K562 (cell line): ENCODE results near the gene BBLN. TPM values are rescaled to one million over a fixed set of nuclear protein-coding genes. Genes with fewer than 3 reads are reported as not detected.
A peak's percentile ranks its signal among the peaks of the same experiment; 100 is the strongest.

Source experiments
- ATF7 ChIP-seq: fragments of 450-650 bp; IDR thresholded peaks from 2 replicates; pipeline ENCODE4 v1.7.1; 2014; ENCODE audit warnings: mild to moderate bottlenecking, moderate library complexity
- IRF2 ChIP-seq: sonication (generic); formaldehyde crosslinking; IDR thresholded peaks from 2 replicates; pipeline ENCODE4 v1.8.1; 2022; ENCODE audit warnings: mild to moderate bottlenecking, missing genetic modification reagents
- MAFG ChIP-seq: fragments of 450-650 bp; conservative IDR thresholded peaks from 2 replicates; pipeline ENCODE4 v1.6.1; 2016; ENCODE audit warnings: missing genetic modification characterization, missing compliant biosample characterization
- MTA2 ChIP-seq: fragments of 450-650 bp; IDR thresholded peaks from 2 replicates; pipeline ENCODE4 v1.6.1; 2016; ENCODE audit warnings: low read depth
- NCOR1 ChIP-seq: fragments of 450-650 bp; IDR thresholded peaks from 2 replicates; pipeline ENCODE4 v1.6.1; 2016; ENCODE audit warnings: mild to moderate bottlenecking, moderate library complexity
- RCOR1 ChIP-seq, 2 experiments: IDR thresholded peaks; 2 replicates each; pipeline ENCODE4 v1.6.1; 2012; ENCODE audit warnings: low read depth in 2 of 2, low read length in 2 of 2, borderline replicate concordance in 1 of 2, improper control_type of control experiment in 1 of 2
- SMARCC2 ChIP-seq: fragments of 450-650 bp; IDR thresholded peaks from 2 replicates; pipeline ENCODE4 v1.6.1; 2017; ENCODE audit warnings: antibody characterized with exemption, moderate library complexity, mild to moderate bottlenecking, low read depth
- SMC3 ChIP-seq: conservative IDR thresholded peaks from 2 replicates; pipeline ENCODE4 v1.6.1; 2011; ENCODE audit warnings: low read depth, low read length, improper control_type of control experiment; ENCODE audit not compliant: insufficient read depth
- SP1 ChIP-seq: sonication (generic); formaldehyde crosslinking; IDR thresholded peaks from 2 replicates; pipeline ENCODE4 v1.8.1; 2022; ENCODE audit warnings: mild to moderate bottlenecking, missing genetic modification reagents
- SP2 ChIP-seq: IDR thresholded peaks from 2 replicates; pipeline ENCODE4 v1.6.1; 2011; ENCODE audit warnings: mild to moderate bottlenecking, low read depth, low read length, moderate library complexity; ENCODE audit not compliant: poor library complexity, severe bottlenecking; ENCODE audit errors: extremely low read depth
- WHSC1 ChIP-seq: IDR thresholded peaks from one replicate; pipeline ENCODE4 v1.6.1; 2012; ENCODE audit warnings: low read length, control low read depth, inconsistent platforms
- ZEB2 ChIP-seq: fragments of 450-650 bp; IDR thresholded peaks from 2 replicates; pipeline ENCODE4 v1.6.1; 2016
- ZNF445 ChIP-seq: fragments of 250-450 bp; sonication (Bioruptor Pico); IDR thresholded peaks from 2 replicates; pipeline ENCODE4 v1.4.0; 2020; ENCODE audit warnings: low read depth, mild to moderate bottlenecking, moderate library complexity
- polyA plus RNA-seq, 8 experiments: library from polyadenylated mRNA; depleted of rRNA in 4 of 8; stranded (reverse) in 5 of 8; unstranded in 3 of 8; fragments of >200 nt; fragmentation: Nextera tagmentation in 2 of 8; fragmentation: Illumina TruSeq in 1 of 8; extraction: Ambion mirVana in 2 of 8; extraction: Trizol in 1 of 8; gene quantifications; 2 replicates each; pipeline versions ENCODE4 v1.2.1 to v1.2.3, GENCODE V29; 2011 to 2014; ENCODE audit warnings: inconsistent platforms in 1 of 8, missing spikeins in 1 of 8
- total RNA-seq, 7 experiments: library from RNA; depleted of rRNA in 6 of 7; stranded (reverse); fragments of >200 nt in 6 of 7; fragmentation: Illumina TruSeq in 2 of 7; extraction: Trizol in 2 of 7; gene quantifications; 2 replicates each; pipeline versions ENCODE4 v1.2.1 to v1.2.3, GENCODE V29; 2011 to 2021; ENCODE audit warnings: low replicate concordance in 1 of 7
- TF ChIP-seq, protein P1 (sequence below), 2 experiments: fragments of 450-650 bp in 1 of 2; sonication (generic) in 1 of 2; formaldehyde crosslinking; conservative IDR thresholded peaks; 2 replicates each; pipeline versions ENCODE4 v1.4.0 to v1.8.1; 2020 to 2022; ENCODE audit warnings: mild to moderate bottlenecking in 1 of 2, missing genetic modification reagents in 1 of 2
- TF ChIP-seq, protein P2 (sequence below): fragments of 250-450 bp; sonication (Bioruptor Pico); IDR thresholded peaks from 2 replicates; pipeline ENCODE4 v1.5.0; 2022; ENCODE audit warnings: mild to moderate bottlenecking
- TF ChIP-seq, protein P3 (sequence below): fragments of 450-650 bp; conservative IDR thresholded peaks from 2 replicates; pipeline ENCODE4 v1.6.1; 2016; ENCODE audit warnings: missing genetic modification characterization, low read depth, mild to moderate bottlenecking, control low read depth, missing compliant biosample characterization
- TF ChIP-seq, protein P4 (sequence below): fragments of 250-450 bp; sonication (Bioruptor Pico); IDR thresholded peaks from 2 replicates; pipeline ENCODE4 v1.4.0; 2020
- TF ChIP-seq, protein P5 (sequence below), 2 experiments: fragments of 250-450 bp in 1 of 2; fragments of 450-650 bp in 1 of 2; sonication (Bioruptor Pico) in 1 of 2; IDR thresholded peaks; 2 replicates each; pipeline versions ENCODE4 v1.6.1 to v1.8.0; 2016 to 2021; ENCODE audit warnings: mild to moderate bottlenecking in 2 of 2, moderate library complexity in 2 of 2, missing compliant biosample characterization in 1 of 2, missing genetic modification characterization in 1 of 2
- TF ChIP-seq, protein P6 (sequence below): sonication (generic); formaldehyde crosslinking; IDR thresholded peaks from 2 replicates; pipeline ENCODE4 v1.8.0; 2022; ENCODE audit warnings: mild to moderate bottlenecking, missing genetic modification reagents

BBLN gene
- total and polyA plus RNA-seq, 9 of the 15 experiments (the other 6 are each of a cell fraction or from before 2014, with no cell fraction given) = 4.2 to 331 (median 87.1) TPM

DNA sequence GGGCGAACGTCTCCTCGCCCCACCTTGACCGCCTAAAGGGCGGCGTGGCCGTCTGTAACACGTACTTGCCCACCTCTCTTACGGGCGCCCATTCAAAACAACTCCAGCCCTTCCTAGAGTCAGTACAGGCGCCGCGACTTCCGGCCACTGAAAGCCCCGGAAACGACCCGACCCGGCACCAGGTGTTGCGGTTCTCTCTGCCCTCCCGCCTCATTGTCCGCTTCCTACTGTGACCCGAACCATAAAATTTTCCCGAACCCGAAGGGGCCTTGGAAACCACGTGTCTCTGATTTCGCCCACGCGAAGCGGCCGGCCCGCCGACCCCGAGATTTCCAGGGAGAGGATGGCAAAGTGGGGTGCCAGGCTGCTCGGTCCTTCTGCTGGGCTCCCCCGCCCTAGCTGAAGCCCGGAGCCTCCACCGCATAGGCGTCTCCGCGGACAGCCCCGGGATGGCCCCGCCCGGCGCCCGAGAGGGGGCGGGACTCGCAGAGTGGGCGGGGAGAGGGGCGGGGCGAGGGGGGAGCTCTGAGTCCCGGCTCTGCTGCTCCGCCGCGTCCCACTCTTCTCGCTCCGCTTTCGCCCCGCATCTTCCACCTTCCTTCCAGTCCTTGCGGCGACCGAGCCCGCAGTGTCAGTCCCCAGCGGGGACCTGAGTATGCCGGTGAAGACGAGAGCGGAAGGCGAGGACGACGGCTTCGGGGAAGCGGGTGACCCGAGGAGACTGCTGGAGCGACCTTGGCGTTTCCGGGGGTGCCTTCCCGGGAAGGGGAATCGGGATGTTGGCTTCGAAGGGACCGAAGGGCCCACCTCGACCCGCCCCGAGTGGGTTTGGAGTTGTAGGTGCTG is 31.9 kb upstream of the BBLN start (continued):
- TF ChIP-seq, protein P1, sequence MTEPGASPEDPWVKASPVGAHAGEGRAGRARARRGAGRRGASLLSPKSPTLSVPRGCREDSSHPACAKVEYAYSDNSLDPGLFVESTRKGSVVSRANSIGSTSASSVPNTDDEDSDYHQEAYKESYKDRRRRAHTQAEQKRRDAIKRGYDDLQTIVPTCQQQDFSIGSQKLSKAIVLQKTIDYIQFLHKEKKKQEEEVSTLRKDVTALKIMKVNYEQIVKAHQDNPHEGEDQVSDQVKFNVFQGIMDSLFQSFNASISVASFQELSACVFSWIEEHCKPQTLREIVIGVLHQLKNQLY (CRISPR knock-in tag; conservative IDR thresholded peaks at IDR 0.05) = no peak
- TF ChIP-seq ZNF445 (CRISPR knock-in tag) (no peak), SMARCC2 (no peak), ZEB2 (no peak), ATF7 (peak; percentile 34), SP2 (no peak), IRF2 (CRISPR knock-in tag) (no peak), NCOR1 (no peak), MAFG (no peak), RCOR1 (IDR thresholded peaks at IDR 0.05; ENCODE audit: borderline replicate concordance in 1 of 2, low read depth in 2 of 2, low read length in 2 of 2) (no peak), SP1 (CRISPR knock-in tag) (peak; percentile 74), WHSC1 (no peak), SMC3 (no peak), MTA2 (no peak)
- TF ChIP-seq, protein P2, sequence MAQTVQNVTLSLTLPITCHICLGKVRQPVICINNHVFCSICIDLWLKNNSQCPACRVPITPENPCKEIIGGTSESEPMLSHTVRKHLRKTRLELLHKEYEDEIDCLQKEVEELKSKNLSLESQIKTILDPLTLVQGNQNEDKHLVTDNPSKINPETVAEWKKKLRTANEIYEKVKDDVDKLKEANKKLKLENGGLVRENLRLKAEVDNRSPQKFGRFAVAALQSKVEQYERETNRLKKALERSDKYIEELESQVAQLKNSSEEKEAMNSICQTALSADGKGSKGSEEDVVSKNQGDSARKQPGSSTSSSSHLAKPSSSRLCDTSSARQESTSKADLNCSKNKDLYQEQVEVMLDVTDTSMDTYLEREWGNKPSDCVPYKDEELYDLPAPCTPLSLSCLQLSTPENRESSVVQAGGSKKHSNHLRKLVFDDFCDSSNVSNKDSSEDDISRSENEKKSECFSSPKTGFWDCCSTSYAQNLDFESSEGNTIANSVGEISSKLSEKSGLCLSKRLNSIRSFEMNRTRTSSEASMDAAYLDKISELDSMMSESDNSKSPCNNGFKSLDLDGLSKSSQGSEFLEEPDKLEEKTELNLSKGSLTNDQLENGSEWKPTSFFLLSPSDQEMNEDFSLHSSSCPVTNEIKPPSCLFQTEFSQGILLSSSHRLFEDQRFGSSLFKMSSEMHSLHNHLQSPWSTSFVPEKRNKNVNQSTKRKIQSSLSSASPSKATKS (CRISPR knock-in tag) = no peak
- TF ChIP-seq, protein P3, sequence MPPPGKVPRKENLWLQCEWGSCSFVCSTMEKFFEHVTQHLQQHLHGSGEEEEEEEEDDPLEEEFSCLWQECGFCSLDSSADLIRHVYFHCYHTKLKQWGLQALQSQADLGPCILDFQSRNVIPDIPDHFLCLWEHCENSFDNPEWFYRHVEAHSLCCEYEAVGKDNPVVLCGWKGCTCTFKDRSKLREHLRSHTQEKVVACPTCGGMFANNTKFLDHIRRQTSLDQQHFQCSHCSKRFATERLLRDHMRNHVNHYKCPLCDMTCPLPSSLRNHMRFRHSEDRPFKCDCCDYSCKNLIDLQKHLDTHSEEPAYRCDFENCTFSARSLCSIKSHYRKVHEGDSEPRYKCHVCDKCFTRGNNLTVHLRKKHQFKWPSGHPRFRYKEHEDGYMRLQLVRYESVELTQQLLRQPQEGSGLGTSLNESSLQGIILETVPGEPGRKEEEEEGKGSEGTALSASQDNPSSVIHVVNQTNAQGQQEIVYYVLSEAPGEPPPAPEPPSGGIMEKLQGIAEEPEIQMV (tag) = no peak
- TF ChIP-seq, protein P4, sequence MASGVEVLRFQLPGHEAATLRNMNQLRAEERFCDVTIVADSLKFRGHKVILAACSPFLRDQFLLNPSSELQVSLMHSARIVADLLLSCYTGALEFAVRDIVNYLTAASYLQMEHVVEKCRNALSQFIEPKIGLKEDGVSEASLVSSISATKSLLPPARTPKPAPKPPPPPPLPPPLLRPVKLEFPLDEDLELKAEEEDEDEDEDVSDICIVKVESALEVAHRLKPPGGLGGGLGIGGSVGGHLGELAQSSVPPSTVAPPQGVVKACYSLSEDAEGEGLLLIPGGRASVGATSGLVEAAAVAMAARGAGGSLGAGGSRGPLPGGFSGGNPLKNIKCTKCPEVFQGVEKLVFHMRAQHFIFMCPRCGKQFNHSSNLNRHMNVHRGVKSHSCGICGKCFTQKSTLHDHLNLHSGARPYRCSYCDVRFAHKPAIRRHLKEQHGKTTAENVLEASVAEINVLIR (CRISPR knock-in tag) = no peak
- TF ChIP-seq, protein P5, sequence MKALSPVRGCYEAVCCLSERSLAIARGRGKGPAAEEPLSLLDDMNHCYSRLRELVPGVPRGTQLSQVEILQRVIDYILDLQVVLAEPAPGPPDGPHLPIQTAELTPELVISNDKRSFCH (CRISPR knock-in tag; IDR thresholded peaks at IDR 0.05) = no peak
- TF ChIP-seq, protein P5 (tag; IDR thresholded peaks at IDR 0.05) = no peak
- TF ChIP-seq, protein P6, sequence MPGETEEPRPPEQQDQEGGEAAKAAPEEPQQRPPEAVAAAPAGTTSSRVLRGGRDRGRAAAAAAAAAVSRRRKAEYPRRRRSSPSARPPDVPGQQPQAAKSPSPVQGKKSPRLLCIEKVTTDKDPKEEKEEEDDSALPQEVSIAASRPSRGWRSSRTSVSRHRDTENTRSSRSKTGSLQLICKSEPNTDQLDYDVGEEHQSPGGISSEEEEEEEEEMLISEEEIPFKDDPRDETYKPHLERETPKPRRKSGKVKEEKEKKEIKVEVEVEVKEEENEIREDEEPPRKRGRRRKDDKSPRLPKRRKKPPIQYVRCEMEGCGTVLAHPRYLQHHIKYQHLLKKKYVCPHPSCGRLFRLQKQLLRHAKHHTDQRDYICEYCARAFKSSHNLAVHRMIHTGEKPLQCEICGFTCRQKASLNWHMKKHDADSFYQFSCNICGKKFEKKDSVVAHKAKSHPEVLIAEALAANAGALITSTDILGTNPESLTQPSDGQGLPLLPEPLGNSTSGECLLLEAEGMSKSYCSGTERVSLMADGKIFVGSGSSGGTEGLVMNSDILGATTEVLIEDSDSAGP (CRISPR knock-in tag) = no peak
